Endometrial microvascular endothelial cells (primary cell): ENCODE results near the gene LAMA5. TPM values are rescaled to one million over a fixed set of nuclear protein-coding genes. Genes with fewer than 3 reads are reported as not detected.

Experiments
- in situ Hi-C: cut with HindIII; loops from 2 replicates; pipeline ENCODE4 v1.10.0; 2017; ENCODE audit warnings: low sequenced_read_pairs, low pct_unique_long_range_greater_than_20kb; ENCODE audit errors: inconsistent ontology term
- total RNA-seq: library from RNA; depleted of rRNA; stranded (reverse); fragments of >200 nt; gene quantifications from one replicate; pipeline ENCODE4 v1.2.3, GENCODE V29; 2015; ENCODE audit errors: inconsistent ontology term

LAMA5 gene
- total RNA-seq, 1 donor from 2014 or later, result 132 TPM

- in situ Hi-C loops, result no loop called here
Measured at GRCh38 chr20:62336775-62337557, 30.1 kb downstream of the LAMA5 start.

- in situ Hi-C loops, result no loop called here
Measured at GRCh38 chr20:62336329-62336728, 30.8 kb downstream of the LAMA5 start.

- in situ Hi-C loops, result no loop called here
Measured at GRCh38 chr20:62335532-62335931, 31.6 kb downstream of the LAMA5 start.

GRCh38 chr20:62334881-62335280 is 32.2 kb downstream of the LAMA5 start:
- in situ Hi-C loops, result no loop called here

GRCh38 chr20:62333820-62334595 is 33.1 kb downstream of the LAMA5 start:
- in situ Hi-C loops, result no loop called here

DNA sequence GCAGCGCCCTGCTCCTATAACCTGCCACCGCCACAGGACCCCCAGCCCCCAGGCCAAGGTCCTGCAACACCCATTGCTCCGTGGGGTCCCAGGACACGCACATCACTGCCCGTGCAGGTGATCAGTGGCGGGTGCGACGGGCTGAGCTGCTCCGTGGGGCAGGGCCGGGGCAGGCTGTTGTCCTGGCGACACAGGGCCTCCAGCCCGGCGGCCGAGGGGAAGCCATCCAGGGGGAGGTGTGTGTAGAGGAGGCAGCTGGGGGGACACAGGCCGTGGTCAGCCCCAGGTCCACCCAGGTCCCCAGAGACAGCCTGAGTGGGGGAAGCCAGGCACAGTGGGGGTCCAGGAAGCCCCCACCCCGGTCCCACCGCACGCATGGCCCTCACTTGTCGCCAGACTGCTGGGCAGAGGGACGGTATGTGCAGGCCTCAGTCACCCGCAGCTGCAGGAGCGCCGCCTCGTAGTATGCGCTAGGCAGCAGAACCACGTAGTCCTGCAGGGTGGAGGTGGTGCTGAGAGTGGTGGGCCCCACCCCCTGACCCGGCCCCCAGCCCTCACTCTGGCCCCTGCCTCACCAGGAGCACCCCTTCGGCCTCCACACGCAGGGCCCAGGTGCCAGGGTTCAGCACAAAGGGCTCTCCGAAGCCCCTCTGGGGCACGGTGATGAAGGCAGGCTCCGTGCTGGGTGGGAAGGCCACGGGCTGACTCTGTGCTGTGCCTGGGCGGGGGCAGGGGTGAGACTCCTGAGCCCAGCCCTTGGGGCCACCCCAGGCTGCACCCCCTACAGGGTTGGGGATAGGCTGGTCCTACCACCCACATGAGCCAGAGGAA is 33.9 kb downstream of the LAMA5 start:
- in situ Hi-C loops, result no loop called here

DNA sequence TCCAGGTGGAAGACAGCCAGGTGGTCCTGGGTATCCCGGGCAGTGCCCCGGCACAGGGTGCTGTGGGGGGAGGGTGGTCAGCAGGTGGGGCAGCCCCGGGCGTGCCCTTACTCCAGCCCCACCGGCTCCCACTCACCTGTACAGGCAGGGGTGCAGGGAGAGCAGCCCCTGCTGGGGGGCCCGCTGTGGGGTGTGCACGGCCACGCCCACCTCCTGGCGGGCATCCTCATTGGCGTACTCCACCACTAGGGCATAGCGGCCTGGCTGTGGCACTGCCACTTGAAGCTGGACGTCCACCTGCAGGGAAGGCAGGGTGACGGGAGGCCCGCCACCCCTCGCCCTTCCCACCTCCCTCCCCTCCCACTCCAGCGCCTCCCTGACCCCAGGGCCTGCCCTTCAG is 34.7 kb downstream of the LAMA5 start:
- in situ Hi-C loops, result no loop called here

DNA sequence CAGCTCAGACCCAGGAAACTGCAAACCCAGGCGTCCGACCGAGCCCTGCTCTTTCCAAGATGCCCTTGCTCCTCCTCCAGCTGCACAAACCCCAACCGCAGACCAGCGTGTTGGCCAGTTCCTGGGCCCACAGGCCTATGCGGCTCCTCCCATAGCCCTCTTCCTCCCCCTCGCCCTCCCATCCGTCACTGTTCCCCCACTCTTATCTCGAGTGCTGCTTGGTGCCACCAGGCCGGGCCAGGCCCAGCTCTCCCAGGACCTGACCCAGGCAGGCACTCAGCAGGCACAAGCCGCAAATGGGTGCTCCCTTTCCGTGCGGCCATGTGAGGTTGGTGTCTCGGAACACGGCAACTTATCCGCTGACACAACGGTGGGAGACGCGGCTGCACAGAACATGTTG is 35.8 kb downstream of the LAMA5 start:
- in situ Hi-C loops, result no loop called here

DNA sequence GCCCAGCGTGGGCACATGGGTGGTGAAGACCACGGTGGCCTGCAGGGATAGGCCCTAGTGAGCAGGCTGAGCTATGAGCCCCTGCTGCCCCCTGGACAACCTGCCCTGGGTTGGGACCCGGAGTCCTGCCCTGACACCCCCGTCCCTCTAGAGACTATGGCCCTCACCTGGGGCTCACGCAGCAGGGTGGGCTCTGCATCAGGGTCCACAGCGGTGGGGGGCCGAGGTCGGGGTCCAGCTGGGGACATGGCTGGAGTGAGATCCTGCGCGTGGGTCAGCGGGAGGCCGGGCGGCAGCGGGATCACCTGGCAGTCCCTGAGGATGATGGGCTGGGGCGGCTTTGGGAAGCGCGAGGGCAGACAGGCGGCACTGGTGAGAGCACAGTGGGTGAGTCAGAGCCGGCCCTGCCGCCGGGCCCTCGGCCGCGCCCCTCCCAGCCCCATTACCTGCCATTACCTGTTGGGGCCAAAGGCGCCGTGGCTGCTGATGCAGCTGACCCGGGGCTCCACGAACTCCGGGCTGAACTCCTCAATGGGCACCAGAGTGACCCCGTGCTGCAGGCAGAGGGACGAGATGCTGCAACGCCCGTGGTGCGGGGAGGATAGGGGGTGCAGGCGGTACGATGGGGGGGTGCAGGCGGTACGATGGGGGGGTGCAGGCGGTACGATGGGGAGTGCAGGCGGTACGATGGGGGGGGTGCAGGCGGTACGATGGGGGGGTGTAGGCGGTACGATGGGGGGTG is 36.4 kb downstream of the LAMA5 start:
- in situ Hi-C loops, result no loop called here

DNA sequence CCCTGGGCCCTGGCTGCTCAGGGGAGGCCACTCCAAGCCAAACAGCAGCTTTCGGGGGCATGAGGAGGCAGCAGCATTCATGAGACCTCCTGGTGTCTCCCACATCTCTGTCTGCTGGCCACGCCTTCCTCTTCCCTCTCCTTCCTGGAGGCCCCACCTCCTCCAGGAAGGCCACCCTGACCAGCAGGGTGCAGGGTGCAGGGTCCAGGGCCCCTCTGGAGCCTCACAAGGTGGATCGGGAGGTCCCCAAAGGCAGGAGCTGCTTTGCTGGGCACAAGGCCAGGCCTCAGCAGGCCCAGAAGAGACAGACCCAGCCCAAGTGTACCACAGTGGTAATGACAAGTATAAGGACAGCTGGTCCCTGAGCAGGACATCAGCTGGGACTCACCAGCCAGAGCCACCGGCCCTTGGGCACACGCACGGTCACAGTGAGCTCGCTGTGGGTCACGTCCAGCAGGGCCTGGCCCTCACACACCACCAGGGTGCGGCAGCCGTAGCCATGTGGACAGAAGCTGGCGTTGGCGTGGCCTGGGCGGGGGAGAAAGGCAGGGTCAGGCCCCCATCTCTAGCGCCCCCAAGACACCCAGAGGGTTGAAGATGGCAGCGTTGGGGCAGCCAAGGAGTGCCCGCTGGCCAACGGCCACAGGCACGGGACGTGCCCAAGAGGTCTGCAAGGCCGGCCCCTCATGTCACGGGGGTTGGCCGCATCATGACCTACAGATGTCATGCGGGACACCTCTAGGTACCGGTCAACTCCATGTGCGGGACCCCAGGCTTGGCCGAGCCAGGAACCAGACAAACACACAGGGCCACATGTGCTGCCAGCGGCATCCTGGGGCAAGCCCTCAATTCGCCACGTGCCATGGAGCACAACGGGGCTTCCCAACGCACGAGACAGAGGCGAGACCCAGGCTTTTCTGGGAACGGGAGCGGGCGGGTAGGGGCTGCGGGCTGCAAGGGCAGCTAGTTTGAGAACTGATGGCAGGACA is 37.4 kb downstream of the LAMA5 start:
- in situ Hi-C loops, result no loop called here

DNA sequence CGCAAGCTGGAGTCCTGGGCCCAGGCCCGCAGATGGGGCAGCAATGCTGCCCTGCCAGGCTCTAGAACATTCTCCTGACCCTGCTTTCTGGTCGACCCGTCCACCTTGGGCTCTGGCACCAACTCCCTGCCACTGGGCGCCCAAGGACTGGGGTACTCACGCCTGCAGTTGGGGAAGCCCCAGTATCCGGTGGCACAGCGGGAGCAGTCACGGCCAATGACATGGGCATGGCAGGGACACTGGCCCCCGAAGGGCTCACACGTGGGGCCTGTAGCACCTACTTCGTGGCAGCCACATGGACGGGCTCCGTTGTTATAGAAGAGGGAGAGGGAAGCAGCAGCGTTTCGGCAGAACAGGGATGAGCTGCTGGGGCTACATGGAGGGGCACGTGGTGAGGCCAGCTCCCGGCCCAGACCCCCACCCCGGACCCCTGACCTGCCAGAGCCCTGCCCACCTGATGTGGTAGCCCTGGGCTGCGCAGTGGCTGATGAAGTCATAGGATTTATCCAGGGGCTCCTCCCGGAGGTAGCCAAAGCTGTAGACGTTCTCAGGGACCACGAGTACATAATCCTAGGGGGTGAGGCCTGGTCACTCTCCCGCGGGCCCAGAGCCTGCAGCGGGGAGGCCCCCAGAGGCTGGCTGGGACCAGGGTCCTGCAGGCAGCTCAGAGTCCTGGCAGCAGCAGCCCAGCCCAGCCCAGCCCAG is 38.3 kb downstream of the LAMA5 start:
- in situ Hi-C loops, result no loop called here

GRCh38 chr20:62327726-62328495 is 39.2 kb downstream of the LAMA5 start:
- in situ Hi-C loops, result no loop called here

DNA sequence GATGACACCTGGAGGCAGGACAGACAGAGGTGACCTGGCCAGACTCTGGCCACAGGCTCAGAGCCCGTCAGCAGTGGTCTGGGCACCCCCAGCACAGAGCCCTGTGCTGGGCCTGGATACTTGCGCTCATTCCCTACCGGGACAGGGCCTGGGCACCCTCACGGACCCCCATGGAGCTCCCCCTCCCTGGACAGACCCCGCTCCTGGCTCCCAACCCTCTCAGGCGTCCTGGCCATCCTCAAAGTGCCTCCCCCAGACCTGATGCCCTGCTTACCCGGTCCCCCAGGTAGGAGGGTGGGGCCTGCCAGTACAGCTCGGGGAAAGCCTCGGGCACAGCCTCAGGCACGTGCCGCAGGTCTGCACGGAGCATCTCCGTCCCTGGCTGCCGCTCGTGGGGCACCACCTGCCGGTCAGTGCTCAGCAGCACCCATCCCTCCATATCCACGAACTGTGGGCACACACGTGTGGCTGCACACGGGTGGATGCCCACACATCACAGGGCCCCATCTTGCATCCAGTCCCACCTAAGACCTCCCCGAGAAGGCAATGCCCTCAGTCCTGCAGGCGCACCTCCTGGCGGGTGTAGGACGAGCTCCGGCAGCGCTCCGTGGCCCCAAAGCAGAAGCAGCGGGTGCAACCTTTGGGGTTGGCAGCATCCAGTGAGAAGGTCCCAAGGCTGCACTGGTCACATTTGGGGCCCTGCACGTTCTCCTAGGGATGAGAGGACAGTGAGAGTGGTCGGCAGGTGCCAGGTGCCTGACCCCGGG is 40.0 kb downstream of the LAMA5 start:
- in situ Hi-C loops, result no loop called here

DNA sequence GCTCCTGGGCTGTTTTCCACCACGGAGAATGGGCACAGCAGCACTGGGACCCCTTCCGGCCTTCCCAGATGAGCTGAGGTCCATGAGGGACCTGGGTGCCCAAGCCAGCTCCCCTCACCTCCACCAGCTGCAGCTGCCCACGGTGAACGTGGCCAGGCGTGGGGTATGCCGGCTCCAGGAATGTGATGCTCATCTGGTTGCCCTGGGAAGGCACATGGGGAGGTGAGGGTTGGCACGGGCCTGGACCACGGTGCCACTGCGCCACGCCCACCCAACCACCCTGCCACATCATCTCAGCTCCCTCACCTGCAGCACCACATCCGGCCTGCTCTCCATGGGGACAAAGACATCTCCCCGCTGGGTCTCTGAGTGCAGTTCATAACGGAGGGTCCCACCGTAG is 40.6 kb downstream of the LAMA5 start:
- in situ Hi-C loops, result no loop called here

DNA sequence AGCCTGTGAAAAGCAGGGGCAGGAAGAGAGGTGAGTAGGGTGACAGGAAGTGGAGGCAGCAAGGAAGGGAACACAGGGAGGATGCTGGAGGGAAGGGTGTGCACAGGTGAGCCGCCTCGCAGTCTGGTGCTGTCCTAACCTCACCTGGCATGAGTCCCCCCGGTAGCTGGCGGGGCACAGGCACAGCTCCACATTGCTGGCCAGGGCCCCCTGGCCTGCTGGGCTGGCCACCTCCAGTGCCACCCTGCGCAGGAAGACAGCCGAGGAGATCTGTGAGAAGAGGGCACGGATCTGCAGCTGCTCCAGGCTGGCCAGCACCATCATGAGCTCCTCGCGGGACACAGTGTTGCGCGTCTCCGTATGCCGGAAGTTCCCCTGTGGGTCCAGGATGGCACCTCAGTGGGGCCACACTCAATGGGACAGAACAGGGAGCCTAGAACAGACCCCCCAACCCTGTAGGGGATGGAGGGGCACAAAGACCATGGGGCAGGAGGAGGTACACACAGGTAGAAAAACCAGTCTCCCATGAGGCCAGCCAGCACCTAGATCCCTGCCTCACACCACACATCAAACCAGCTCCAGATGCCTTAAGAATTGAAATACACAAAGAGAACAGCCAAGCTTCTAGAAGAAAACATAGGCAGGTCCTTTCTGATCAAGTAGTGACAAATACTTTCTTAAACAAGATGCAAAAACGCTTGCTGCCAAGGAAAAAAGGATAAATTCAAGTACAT is 41.8 kb downstream of the LAMA5 start:
- in situ Hi-C loops, result no loop called here
